GM19193 (cell line): ENCODE measurements around the gene LDB2.

Experiments used
- POLR2A ChIP-seq: IDR thresholded peaks from 4 replicates; pipeline ENCODE4 v1.6.1; 2011; ENCODE audit not compliant: insufficient read depth, insufficient read length; ENCODE audit errors: extremely low read depth

LDB2 gene

DNA sequence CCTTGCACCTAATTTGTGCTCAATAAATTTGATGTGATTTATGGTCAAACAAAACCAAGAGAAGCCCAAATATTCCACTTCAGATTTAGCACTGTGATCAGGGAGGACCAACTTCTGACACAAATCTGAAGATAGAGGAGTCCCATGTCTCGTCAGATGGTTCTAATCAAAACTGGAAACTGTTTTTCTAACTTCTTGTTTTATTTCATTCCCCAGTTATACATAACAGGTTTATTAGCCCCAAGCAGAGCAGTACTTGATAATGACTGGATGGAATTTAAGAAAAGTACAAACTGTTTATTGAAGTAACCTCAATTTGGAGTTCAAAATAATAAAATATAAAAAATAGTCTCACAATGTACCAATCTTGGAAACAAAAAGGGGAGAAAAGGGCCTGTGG, 310.3 kb downstream of the LDB2 start:
- TF ChIP-seq POLR2A, result no peak

DNA sequence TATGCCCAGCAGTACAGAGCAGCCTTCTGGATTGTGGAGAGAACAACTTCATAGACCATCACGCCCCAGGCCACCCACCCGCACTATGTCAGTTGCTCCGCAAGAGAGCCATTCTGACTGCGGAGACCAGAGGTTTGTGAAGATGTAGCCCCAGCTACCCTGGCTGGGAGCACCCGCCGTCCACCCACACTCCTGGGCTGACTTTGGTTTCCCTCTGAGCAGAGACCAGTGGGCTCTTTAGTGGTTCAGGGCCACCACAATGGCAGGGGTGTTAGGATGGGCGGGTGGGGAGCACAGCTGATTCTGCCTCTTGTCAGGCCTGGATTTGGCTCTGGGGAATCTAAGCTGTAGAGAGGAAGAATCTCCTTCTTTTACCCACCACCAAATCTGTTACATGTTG, 313.4 kb downstream of the LDB2 start:
- no peak for TF ChIP-seq POLR2A

DNA sequence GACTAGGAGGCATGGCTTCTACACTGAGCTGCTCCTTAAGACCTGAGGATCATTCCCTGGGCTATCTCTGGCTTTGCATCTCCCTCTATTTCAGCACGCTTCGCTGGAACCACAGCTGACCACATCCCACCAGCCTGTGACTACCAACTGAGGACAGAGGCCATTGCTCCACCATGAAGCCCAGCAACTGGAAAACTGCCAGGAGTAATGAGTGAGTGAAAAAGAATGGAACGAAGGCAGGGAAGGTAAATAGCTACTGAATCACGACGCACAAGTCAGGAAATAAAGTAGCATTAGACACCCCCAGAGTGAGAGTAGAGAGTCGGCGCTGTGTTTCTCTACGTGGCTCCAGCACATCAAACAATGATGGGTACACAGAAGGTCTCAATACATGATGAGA, 314.7 kb downstream of the LDB2 start:
- TF ChIP-seq POLR2A, result no peak

DNA sequence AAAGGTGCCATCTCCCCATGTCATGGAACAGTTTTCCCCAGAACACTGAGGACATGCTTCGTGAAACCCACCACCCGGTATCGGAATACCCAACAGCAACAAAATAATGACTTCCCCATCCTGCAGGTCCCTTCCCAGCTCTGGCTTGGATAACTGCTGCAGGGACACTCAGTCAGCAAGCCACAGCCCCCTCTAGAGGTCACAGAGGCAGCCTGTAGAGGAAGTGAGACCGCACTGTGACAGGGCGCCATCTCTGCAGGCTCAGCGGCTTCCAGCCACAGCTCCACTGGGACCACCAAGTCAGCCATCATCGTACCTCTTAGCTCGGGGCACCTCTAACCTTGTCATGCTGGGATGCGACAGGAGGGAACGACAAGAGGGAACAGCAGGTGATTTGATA, 315.9 kb downstream of the LDB2 start:
- no peak for TF ChIP-seq POLR2A

DNA sequence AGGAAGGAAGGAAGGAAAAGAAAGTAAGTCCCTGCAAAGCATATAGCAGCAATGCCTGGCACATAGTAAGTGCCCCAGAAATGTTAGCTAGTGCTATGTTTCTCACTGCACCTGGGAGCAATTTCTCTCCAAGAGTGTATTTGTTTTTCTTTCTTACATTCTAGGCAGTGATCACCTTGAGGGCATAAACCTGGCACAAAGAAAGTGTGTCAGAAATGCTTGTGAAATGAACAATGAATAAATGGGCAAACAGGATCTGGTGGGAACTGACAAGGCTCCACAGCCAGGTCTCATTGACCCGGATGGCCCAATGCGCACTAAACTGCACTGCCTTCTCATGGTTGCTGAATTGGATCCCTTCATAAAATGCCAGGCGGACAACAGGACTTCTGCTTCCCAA, 316.4 kb downstream of the LDB2 start:
- TF ChIP-seq POLR2A, result no peak

DNA sequence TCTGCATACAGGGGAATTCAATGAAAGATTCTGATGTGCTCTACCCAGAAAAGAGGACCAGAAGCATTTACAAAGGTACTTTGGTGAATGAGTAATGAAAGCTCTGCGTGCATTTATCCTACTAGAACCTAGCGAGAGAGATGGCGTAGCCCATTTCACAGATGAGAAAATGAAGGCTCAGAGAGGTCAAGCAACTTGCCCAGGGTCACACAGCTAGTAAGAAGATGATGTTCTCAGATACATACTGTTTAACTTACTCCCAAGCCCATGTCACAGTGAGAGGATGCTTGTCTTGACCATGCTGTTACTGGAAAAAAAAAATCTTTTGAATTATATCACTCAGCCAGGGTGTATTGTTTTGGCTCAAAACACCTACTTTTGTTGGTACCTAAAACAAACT, 317.3 kb downstream of the LDB2 start:
- TF ChIP-seq POLR2A, result no peak

DNA sequence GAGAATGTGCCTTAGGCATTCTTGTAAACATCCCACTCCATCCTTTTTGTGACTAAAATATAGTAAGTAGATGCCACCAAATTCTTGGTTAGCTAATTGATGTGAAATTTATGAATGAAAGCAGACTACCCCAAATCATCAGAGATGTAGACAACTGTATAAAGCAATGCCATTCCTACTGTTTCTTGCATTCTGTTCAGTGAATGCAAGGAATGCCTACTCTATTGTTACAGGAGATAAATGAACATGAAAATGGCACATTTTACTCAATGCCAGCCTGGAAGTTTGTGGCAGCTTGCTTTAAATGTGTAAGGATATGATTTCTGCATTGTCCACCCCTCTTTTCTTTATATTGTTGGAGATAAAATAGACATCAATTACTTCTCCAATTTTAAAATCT, 317.9 kb downstream of the LDB2 start:
- TF ChIP-seq POLR2A, result no peak

DNA sequence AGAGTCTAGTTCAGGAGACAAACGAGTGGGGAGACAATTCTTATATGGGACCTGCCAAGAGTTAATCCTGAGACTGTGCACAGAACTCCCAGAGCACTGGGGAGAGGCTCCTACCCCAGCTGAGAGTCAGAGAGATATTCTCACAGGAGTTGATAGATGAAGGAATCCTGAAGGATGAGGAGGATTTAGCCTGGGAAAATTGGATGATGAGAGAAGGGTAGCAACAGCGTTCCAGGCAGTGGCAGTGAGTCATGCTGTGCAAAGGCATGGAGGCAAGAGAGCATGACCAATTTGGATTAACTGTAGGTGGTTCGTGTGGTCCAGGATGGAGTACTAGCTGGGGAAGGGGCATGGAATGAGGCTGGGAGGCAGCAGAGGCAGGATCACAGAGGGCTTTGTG, 318.6 kb downstream of the LDB2 start:
- TF ChIP-seq POLR2A, result no peak

DNA sequence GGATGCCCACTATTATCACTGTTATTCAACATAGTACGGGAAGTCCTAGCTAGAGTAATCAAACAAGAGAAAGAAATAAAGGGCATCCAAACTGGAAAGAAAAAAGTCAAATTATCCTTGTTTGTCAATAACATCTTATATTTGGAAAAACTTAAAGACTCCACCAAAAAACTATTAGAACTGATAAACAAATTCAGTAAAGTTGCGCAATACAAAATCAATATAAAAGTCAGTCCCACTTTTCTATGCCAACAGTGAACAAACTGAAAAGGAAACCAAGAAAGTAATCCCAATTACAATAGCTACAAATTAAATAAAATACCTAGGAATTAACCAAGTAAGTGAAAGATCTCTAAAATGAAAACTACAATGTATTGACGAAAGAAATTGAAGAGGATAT, 321.3 kb downstream of the LDB2 start:
- no peak for TF ChIP-seq POLR2A

DNA sequence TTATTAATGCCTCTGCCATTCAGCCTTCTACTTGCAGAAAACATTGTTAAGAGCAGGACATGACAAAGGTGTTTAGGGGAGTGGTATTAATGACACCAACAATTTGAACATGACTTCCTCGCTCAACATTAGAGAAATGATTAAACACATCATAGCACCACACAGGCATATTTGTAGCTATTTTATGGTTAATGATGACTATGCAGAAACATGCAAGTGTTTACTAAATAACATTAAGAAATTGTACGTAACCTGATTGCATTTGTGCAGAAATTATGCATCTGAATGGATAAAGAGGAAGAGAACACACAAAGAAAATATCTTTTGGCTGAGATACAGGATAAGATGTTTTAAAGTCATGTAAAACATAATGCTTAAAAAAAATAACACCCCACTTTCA, 323.5 kb downstream of the LDB2 start:
- TF ChIP-seq POLR2A, result no peak

DNA sequence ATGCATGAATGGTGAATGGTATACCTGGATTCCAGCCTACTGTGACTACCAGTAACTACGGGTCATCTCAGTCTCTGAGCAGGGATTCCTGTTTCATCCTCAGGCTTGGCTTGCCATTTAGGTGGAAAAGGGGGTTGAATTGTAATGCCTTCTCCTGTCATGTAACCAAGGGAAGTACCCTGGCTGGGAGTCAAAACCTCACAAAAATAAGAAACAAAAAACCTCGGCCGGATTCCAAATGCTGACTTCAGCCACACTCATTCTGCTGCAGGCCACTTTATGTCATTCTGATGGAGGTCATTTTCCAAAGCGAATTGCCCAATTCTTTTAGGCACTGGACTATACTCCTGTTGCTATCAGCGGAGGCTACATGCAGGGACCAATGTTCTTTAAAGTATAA, 324.7 kb downstream of the LDB2 start:
- TF ChIP-seq POLR2A, result no peak

DNA sequence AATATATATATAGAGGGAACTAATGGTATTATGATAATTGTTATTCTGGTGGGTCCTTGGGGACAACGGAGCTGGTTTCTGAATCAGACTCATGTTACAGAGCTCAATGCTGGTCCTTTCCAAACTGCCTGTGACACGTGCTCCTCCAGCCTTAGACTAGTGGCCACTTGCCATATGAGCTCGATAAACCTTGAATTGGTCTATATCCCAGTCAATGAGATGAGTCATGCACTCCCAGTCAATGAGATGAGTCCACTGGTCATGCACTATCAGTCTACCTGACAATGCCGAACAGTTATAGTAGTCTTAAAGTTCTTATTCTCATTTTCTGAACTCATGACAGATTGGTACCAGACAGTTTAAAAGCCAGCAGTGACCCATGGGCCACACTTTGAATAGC, 325.2 kb downstream of the LDB2 start:
- TF ChIP-seq POLR2A, result no peak

DNA sequence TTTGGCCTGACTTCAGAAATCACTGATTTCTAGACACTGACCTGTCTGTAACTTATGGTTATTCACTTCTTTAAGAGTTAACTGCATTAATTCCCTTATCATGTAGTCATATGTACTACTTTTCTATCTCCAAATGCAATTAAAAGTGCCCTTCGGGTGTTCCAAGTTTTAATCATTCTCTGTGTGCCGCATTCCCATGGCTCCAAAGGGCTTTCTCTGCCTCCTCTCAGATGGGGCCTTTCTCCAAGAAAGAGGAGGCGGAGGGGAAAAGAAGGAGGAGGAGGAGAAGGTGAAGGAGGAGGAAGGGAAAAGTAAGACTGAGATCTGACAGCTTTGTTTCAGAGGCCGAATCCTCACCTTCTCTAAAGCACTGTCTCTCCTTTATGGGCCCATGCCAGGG, 325.8 kb downstream of the LDB2 start:
- TF ChIP-seq POLR2A, result no peak

DNA sequence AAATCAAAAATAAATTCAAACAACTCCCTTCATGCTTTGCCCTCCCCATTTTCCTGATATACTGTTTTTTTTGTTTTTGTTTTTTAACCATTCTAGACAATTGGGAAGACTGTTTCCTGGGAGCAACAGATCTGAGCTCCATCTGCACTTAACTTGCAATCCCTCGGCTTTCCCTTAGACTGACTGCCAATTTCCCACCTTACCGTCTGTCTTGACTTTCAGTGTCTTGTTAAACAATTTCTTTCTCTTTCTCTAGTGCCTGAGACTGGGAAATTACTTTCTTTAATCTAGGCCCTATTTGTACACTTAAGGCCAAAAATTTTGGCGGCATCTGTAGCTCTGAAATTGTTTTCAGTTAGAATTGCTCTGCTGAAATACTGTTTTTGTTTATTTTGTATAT, 326.3 kb downstream of the LDB2 start:
- TF ChIP-seq POLR2A, result no peak

DNA sequence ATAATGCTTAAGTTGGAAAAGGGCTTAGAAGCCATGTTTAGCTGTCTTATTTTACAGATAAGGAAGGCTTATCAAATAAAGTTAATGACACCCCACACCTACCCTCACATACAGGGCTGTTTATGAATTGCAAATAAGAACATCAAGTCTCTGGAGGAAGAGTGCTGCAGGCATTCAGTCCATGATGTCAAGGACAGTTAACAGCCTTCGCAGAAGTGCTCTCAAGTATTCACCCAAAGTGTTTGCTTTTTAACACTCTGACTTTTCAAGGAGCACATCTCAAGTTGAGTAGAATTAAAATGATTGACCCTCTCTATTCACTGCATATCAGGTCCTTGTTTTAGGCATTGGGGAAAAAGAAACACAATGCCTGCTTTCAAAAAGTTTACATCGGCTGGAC, 328.7 kb downstream of the LDB2 start:
- no peak for TF ChIP-seq POLR2A

DNA sequence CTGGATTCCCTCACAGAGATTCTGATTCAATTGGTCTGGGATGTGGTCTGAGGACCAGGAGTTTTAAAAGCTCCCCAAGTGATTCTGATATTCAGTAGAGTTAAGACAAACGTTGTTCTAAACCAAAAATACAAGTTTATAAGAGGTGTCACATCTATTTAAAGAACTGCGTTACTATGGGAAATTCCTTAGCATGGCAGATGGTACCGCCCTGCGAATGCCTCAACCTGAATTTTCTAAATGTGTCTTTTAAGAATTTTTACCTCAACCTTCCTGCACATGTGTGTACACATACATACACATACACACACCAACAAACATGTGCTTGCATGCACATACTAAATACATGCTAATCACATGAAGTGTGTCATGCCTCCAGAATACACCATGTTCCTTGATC, 343.3 kb downstream of the LDB2 start:
- TF ChIP-seq POLR2A, result no peak

DNA sequence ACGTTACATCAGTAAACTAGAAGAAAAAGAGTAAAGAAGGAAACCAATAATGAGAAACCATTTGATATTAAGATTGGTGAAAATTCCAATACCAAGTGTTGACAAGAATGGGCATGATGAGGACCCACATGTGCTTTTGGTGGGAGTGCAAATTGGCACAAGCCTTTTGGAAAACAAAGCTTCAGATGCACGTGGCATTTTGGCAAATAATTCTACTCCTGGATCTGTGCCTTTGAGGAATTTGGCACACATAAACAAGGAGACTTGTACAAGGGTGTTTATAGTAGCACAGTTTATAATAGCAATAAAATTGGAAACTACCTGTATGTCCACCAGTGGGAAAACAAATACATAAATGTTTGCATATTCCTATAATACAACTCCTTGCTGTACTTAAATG, 347.9 kb downstream of the LDB2 start:
- TF ChIP-seq POLR2A, result no peak

DNA sequence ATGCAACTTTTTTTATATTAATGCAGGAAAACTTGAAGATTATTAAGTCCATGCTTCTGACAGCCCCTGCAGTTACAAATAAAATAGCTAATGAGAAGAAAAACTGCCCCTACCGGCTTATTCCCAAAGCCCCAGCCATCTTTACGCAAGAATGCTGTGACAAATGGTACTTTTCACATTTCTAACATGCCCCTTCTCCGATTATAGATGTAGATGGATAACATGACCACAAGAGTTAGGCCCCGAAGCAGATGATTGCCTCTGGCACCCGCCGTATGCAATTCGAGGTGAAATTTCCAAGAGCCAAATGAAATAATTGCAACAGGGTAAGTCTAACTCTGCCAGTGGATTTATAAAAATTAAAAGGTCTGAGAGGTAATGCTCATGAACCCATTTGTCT, 352.8 kb downstream of the LDB2 start:
- TF ChIP-seq POLR2A, result no peak

DNA sequence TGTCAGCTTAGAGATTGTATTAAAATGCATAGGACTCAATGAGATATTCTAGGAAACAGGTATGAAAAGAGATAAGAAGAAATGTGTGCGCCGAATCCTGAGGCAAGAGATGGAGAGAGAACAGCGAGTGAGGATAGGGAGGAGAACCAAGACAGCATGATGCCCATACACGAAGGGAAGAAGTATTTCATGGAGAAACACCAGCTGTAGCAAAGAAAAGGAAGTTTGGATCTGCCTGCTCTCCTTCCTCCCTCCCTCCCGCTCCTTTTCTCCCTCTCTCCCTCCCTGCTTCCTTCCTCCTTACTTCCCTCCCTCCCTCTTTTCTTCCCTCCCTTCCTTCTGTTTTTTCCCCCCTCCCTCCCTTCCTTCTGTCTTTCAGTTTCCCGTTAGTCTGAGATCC, 353.6 kb downstream of the LDB2 start:
- no peak for TF ChIP-seq POLR2A

DNA sequence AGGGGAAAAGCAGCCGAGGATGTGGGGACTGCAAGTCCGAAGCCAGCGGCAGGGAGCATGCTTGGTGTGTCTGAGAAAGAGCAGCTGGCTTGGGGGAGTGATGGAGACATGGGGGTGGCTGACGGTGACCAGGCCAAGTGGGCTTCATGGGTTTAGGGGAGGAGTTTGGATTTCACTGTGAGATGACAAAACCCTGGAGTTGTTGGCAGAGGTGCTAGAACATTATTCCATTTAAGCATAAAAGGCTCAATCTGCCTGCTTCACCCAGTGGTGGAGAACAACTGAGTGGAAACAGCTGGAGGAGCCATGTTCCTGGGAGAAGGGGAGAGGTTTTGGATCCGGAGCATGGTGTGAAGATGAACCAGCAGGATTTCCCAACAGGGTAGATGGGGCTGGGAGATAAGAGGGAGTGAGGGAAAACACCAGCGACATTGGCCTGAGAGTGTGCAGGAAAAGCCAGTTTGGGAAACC, 354.2 kb downstream of the LDB2 start:
- no peak for TF ChIP-seq POLR2A
